GM13977 (cell line): ENCODE results near the gene SLCO6A1.

ENCODE experiments used
- DNase-seq: peaks from one replicate; pipeline ENCODE4 v3.0.0; 2012; ENCODE audit warnings: low spot score
- in situ Hi-C: fragments of 300-500 bp; cut with MboI; formaldehyde crosslinking; loops from one replicate; pipeline ENCODE4 v1.12.0; 2022; ENCODE audit warnings: low sequenced_read_pairs, low pct_unique_long_range_greater_than_20kb, mixed read lengths, inconsistent platforms; ENCODE audit not compliant: unreplicated experiment
- TF ChIP-seq, protein P1 (sequence below): IDR thresholded peaks from 2 replicates; pipeline ENCODE4 v1.5.1; 2012; ENCODE audit warnings: mild to moderate bottlenecking, control low read depth; ENCODE audit not compliant: insufficient read depth; ENCODE audit errors: extremely low read depth, missing control alignments

Gene SLCO6A1

DNA sequence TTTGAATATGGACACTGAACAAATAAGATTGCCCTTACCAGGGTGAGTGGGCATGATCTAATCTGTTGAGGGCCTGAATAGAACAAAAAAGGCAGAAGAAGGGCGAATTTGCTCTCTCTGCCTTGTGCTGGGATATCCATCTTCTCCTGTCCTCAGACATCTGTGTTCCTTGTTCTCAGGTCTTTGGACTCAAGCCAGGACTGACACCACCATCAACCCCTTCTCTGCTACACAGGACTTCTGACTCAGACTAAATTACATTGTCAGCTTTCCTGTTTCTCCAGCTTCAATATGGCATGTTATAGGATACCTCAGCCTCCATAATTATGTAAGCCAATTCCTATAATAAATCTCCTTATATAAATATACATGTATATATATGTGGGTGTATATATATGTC, 40.8 kb upstream of the SLCO6A1 start:
- in situ Hi-C loops: no loop called here
- TF ChIP-seq, protein P1, sequence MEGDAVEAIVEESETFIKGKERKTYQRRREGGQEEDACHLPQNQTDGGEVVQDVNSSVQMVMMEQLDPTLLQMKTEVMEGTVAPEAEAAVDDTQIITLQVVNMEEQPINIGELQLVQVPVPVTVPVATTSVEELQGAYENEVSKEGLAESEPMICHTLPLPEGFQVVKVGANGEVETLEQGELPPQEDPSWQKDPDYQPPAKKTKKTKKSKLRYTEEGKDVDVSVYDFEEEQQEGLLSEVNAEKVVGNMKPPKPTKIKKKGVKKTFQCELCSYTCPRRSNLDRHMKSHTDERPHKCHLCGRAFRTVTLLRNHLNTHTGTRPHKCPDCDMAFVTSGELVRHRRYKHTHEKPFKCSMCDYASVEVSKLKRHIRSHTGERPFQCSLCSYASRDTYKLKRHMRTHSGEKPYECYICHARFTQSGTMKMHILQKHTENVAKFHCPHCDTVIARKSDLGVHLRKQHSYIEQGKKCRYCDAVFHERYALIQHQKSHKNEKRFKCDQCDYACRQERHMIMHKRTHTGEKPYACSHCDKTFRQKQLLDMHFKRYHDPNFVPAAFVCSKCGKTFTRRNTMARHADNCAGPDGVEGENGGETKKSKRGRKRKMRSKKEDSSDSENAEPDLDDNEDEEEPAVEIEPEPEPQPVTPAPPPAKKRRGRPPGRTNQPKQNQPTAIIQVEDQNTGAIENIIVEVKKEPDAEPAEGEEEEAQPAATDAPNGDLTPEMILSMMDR: no peak
- DNase-seq: no peak

- in situ Hi-C loops: no loop called here
- TF ChIP-seq, protein P1: no peak
- DNase-seq: no peak
Observed at GRCh38 chr5:102537011-102537410, 38.2 kb upstream of the SLCO6A1 start.

GRCh38 chr5:102536323-102536928, 37.6 kb upstream of the SLCO6A1 start:
- in situ Hi-C loops: no loop called here
- TF ChIP-seq, protein P1: peak; percentile 18
- DNase-seq: no peak

GRCh38 chr5:102532123-102532522, 33.3 kb upstream of the SLCO6A1 start:
- in situ Hi-C loops: no loop called here
- TF ChIP-seq, protein P1: no peak
- DNase-seq: no peak

GRCh38 chr5:102531506-102531905, 32.7 kb upstream of the SLCO6A1 start:
- in situ Hi-C loops: no loop called here
- TF ChIP-seq, protein P1: no peak

GRCh38 chr5:102529447-102529846, 30.6 kb upstream of the SLCO6A1 start:
- TF ChIP-seq, protein P1: no peak
- DNase-seq: no peak
- in situ Hi-C loops: no loop called here

More at GRCh38 chr5:102531506-102531905, 32.7 kb upstream of the SLCO6A1 start:
- DNase-seq: no peak
